ENCODE data around the gene NHSL2.
"Not testable (repeated sequence)": the region's sequence is repeated elsewhere in the genome, so short reads cannot be mapped to it uniquely, and the experiment has no call there.

DNA sequence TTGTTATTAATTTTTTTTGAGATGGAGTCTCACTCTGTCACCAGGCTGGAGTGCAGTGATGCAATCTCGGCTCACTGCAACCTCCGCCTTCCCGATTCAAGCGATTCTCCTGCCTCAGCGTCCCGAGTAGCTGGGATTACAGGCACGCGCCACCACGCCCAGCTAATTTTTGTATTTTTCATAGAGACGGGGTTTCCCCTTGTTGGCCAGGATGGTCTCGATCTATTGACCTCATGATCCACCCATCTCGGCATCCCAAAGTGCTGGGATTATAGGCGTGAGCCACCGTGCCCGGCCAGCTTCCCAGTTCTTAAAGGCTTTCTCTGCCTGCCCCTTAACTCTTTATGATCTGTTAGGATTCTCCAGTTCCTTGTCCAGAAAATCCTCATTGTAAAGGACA is 147.7 kb downstream of the NHSL2 start:
- TF ChIP-seq, protein P1, sequence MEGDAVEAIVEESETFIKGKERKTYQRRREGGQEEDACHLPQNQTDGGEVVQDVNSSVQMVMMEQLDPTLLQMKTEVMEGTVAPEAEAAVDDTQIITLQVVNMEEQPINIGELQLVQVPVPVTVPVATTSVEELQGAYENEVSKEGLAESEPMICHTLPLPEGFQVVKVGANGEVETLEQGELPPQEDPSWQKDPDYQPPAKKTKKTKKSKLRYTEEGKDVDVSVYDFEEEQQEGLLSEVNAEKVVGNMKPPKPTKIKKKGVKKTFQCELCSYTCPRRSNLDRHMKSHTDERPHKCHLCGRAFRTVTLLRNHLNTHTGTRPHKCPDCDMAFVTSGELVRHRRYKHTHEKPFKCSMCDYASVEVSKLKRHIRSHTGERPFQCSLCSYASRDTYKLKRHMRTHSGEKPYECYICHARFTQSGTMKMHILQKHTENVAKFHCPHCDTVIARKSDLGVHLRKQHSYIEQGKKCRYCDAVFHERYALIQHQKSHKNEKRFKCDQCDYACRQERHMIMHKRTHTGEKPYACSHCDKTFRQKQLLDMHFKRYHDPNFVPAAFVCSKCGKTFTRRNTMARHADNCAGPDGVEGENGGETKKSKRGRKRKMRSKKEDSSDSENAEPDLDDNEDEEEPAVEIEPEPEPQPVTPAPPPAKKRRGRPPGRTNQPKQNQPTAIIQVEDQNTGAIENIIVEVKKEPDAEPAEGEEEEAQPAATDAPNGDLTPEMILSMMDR (conservative IDR thresholded peaks at IDR 0.05 in 1 of 2, IDR thresholded peaks at IDR 0.05 in 1 of 2; ENCODE audit: extremely low read depth in 1 of 2, insufficient read depth in 1 of 2, low read depth in 1 of 2, low read length in 2 of 2), result not testable (repeated sequence)
- TF ChIP-seq EZH2 (IDR thresholded peaks at IDR 0.05; ENCODE audit: borderline replicate concordance, low read length), result not testable (repeated sequence)
